Measurements from ENCODE around the gene GJB2.

Gene GJB2

DNA sequence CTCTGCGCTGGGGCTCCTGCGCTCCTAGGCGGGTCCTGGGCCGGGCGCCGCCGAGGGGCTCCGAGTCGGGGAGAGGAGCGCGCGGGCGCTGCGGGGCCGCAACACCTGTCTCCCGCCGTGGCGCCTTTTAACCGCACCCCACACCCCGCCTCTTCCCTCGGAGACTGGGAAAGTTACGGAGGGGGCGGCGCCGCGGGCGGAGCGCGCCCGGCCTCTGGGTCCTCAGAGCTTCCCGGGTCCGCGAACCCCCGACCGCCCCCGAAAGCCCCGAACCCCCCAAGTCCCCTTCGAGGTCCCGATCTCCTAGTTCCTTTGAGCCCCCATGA is at the start of gene GJB2:
Gene GJB2 (minus strand): TSS at position 103 of the 326 bp plus-strand sequence. CDS start 3,357 bp downstream, outside the sequence.
- ATAC-seq, result no peak
- TF ChIP-seq ZFP30 (CRISPR knock-in tag; IDR thresholded peaks at IDR 0.05), result no peak
- no peak for TF ChIP-seq CSRNP3 (CRISPR knock-in tag; IDR thresholded peaks at IDR 0.05)
- TF ChIP-seq SNAI2 (CRISPR knock-in tag; IDR thresholded peaks at IDR 0.05), result no peak
- no peak for TF ChIP-seq ISL1 (CRISPR knock-in tag; IDR thresholded peaks at IDR 0.05)
- no peak for TF ChIP-seq ZC3H10 (CRISPR knock-in tag; IDR thresholded peaks at IDR 0.05)
- TF ChIP-seq, protein P1, sequence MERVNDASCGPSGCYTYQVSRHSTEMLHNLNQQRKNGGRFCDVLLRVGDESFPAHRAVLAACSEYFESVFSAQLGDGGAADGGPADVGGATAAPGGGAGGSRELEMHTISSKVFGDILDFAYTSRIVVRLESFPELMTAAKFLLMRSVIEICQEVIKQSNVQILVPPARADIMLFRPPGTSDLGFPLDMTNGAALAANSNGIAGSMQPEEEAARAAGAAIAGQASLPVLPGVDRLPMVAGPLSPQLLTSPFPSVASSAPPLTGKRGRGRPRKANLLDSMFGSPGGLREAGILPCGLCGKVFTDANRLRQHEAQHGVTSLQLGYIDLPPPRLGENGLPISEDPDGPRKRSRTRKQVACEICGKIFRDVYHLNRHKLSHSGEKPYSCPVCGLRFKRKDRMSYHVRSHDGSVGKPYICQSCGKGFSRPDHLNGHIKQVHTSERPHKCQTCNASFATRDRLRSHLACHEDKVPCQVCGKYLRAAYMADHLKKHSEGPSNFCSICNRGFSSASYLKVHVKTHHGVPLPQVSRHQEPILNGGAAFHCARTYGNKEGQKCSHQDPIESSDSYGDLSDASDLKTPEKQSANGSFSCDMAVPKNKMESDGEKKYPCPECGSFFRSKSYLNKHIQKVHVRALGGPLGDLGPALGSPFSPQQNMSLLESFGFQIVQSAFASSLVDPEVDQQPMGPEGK (CRISPR knock-in tag; IDR thresholded peaks at IDR 0.05; ENCODE audit: borderline replicate concordance), result no peak
- no peak for TF ChIP-seq ZNF565 (CRISPR knock-in tag; conservative IDR thresholded peaks at IDR 0.05; ENCODE audit: low read depth)
- no peak for TF ChIP-seq OSR1 (CRISPR knock-in tag; IDR thresholded peaks at IDR 0.05)
- TF ChIP-seq RARB (CRISPR knock-in tag; IDR thresholded peaks at IDR 0.05), result no peak
- TF ChIP-seq GLIS3 (CRISPR knock-in tag; IDR thresholded peaks at IDR 0.05), result no peak

- no peak for TF ChIP-seq TOX (CRISPR knock-in tag; IDR thresholded peaks at IDR 0.05; ENCODE audit: borderline replicate concordance)
- TF ChIP-seq RARB (CRISPR knock-in tag; IDR thresholded peaks at IDR 0.05), result no peak
- no peak for TF ChIP-seq ESRRG (CRISPR knock-in tag; IDR thresholded peaks at IDR 0.05)
- no peak for TF ChIP-seq GLIS3 (CRISPR knock-in tag; IDR thresholded peaks at IDR 0.05)
- no peak for TF ChIP-seq ZFP30 (CRISPR knock-in tag; IDR thresholded peaks at IDR 0.05)
- TF ChIP-seq ARNTL (CRISPR knock-in tag; IDR thresholded peaks at IDR 0.05; ENCODE audit: borderline replicate concordance, low read depth), result no peak
- TF ChIP-seq ZFP3 (CRISPR knock-in tag; IDR thresholded peaks at IDR 0.05), result no peak
- no peak for TF ChIP-seq CSRNP3 (CRISPR knock-in tag; IDR thresholded peaks at IDR 0.05)
- TF ChIP-seq ZC3H10 (CRISPR knock-in tag; IDR thresholded peaks at IDR 0.05), result no peak
- no peak for TF ChIP-seq ZNF8 (CRISPR knock-in tag; IDR thresholded peaks at IDR 0.05)
- no peak for TF ChIP-seq ISL1 (CRISPR knock-in tag; IDR thresholded peaks at IDR 0.05)
- TF ChIP-seq, protein P1 (CRISPR knock-in tag; IDR thresholded peaks at IDR 0.05; ENCODE audit: borderline replicate concordance), result no peak
- TF ChIP-seq ZNF565 (CRISPR knock-in tag; conservative IDR thresholded peaks at IDR 0.05; ENCODE audit: low read depth), result no peak
- TF ChIP-seq TSHZ2 (CRISPR knock-in tag; IDR thresholded peaks at IDR 0.05), result no peak
- no peak for TF ChIP-seq ZNF70 (CRISPR knock-in tag; IDR thresholded peaks at IDR 0.05)
- TF ChIP-seq BACH2 (CRISPR knock-in tag; IDR thresholded peaks at IDR 0.05; ENCODE audit: borderline replicate concordance), result no peak
- TF ChIP-seq PPARA (CRISPR knock-in tag; IDR thresholded peaks at IDR 0.05; ENCODE audit: borderline replicate concordance), result no peak
- TF ChIP-seq, protein P2, sequence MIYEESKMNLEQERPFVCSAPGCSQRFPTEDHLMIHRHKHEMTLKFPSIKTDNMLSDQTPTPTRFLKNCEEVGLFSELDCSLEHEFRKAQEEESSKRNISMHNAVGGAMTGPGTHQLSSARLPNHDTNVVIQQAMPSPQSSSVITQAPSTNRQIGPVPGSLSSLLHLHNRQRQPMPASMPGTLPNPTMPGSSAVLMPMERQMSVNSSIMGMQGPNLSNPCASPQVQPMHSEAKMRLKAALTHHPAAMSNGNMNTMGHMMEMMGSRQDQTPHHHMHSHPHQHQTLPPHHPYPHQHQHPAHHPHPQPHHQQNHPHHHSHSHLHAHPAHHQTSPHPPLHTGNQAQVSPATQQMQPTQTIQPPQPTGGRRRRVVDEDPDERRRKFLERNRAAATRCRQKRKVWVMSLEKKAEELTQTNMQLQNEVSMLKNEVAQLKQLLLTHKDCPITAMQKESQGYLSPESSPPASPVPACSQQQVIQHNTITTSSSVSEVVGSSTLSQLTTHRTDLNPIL (CRISPR knock-in tag; IDR thresholded peaks at IDR 0.05; ENCODE audit: low read depth), result no peak
- TF ChIP-seq TCF4 (CRISPR knock-in tag; IDR thresholded peaks at IDR 0.05; ENCODE audit: borderline replicate concordance), result no peak
- no peak for TF ChIP-seq OSR1 (CRISPR knock-in tag; IDR thresholded peaks at IDR 0.05)
- no peak for ATAC-seq
These were observed 48.9 kb upstream of the GJB2 start for GRCh38 chr13:20241593-20241992.
